HL-60 (cell line): ENCODE data around the gene MS4A18.

Experiments used
- GABPA ChIP-seq: IDR thresholded peaks from 2 replicates; pipeline ENCODE4 v1.6.1; 2012; ENCODE audit warnings: low read depth
- POLR2AphosphoS5 ChIP-seq: IDR thresholded peaks from 2 replicates; pipeline ENCODE4 v1.6.1; 2012; ENCODE audit warnings: low read depth
- TF ChIP-seq, protein P1 (sequence below): IDR thresholded peaks from one replicate; pipeline ENCODE4 v1.5.1; 2011; ENCODE audit warnings: low read length, control low read depth, inconsistent platforms; ENCODE audit not compliant: insufficient read depth
- TF ChIP-seq, protein P2 (sequence below): IDR thresholded peaks from 2 replicates; pipeline ENCODE4 v1.6.1; 2012; ENCODE audit warnings: low read depth; ENCODE audit not compliant: insufficient replicate concordance

DNA sequence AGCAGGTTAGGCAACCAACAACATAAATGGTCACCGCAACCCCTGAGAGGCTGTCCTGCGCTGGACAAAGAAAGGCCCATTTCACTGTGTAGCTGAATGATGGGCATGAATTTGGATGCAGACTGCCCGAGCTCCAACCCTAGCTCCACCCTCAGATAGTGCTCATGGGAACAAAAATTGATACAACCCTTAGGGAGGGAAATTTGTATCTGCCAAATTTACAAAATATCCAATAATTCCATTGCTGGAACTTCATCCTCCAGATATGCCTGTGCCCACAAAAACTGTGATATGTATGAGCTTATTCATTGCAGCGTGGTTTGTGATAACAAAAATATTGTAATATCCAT lies 23.1 kb upstream of the MS4A18 start:
- TF ChIP-seq, protein P1, sequence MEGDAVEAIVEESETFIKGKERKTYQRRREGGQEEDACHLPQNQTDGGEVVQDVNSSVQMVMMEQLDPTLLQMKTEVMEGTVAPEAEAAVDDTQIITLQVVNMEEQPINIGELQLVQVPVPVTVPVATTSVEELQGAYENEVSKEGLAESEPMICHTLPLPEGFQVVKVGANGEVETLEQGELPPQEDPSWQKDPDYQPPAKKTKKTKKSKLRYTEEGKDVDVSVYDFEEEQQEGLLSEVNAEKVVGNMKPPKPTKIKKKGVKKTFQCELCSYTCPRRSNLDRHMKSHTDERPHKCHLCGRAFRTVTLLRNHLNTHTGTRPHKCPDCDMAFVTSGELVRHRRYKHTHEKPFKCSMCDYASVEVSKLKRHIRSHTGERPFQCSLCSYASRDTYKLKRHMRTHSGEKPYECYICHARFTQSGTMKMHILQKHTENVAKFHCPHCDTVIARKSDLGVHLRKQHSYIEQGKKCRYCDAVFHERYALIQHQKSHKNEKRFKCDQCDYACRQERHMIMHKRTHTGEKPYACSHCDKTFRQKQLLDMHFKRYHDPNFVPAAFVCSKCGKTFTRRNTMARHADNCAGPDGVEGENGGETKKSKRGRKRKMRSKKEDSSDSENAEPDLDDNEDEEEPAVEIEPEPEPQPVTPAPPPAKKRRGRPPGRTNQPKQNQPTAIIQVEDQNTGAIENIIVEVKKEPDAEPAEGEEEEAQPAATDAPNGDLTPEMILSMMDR = no peak
- TF ChIP-seq POLR2AphosphoS5 (no peak), GABPA (no peak)
- TF ChIP-seq, protein P2, sequence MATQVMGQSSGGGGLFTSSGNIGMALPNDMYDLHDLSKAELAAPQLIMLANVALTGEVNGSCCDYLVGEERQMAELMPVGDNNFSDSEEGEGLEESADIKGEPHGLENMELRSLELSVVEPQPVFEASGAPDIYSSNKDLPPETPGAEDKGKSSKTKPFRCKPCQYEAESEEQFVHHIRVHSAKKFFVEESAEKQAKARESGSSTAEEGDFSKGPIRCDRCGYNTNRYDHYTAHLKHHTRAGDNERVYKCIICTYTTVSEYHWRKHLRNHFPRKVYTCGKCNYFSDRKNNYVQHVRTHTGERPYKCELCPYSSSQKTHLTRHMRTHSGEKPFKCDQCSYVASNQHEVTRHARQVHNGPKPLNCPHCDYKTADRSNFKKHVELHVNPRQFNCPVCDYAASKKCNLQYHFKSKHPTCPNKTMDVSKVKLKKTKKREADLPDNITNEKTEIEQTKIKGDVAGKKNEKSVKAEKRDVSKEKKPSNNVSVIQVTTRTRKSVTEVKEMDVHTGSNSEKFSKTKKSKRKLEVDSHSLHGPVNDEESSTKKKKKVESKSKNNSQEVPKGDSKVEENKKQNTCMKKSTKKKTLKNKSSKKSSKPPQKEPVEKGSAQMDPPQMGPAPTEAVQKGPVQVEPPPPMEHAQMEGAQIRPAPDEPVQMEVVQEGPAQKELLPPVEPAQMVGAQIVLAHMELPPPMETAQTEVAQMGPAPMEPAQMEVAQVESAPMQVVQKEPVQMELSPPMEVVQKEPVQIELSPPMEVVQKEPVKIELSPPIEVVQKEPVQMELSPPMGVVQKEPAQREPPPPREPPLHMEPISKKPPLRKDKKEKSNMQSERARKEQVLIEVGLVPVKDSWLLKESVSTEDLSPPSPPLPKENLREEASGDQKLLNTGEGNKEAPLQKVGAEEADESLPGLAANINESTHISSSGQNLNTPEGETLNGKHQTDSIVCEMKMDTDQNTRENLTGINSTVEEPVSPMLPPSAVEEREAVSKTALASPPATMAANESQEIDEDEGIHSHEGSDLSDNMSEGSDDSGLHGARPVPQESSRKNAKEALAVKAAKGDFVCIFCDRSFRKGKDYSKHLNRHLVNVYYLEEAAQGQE = no peak
